GF-D8 (cell line): ENCODE data around the gene PHF14.

Experiments used
- DNase-seq: peaks from one replicate; lab custom pipeline; 2025; lab: John Stamatoyannopoulos, UW

Gene PHF14

DNA sequence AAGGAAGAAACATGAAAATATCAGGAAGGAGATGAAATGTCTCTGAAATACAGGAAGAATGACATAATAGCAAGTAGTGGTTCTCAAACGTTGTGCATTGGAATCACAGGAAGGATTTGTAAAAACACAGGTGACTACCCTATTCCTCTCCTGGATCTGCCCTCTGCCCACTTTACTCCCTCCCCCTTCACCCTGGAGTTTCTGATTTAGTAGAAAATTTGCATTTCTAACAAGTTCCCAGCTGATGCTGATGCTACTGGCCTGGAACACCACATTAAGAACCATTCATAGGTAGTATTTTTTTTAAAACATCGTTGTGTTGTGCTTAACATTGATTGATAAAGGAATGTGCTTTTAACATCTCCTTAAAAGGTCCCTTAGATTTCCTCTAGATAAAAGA, 130.9 kb downstream of the PHF14 start:
- no peak for DNase-seq

DNA sequence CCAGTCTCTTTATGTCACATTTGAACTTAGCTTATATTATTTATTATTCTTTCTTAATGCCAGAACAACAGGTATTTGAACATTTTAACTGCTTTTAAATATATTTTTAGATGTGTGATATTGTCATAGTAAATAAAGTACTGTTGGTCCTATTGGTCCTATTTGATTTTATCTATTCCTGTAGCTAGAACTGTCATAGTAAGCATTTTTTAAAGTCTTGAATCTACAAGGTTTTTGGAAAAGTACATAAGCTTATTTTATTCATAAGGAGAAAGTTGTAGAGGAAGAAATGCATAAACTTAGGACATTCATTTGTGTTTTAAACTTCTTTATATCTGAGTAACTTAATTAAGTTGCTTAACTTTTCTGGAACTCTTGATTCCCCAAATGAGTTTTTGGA, 136.0 kb downstream of the PHF14 start:
- DNase-seq = no peak

- no peak for DNase-seq
Measured at GRCh38 chr7:11120068-11120664, 146.5 kb downstream of the PHF14 start.

DNA sequence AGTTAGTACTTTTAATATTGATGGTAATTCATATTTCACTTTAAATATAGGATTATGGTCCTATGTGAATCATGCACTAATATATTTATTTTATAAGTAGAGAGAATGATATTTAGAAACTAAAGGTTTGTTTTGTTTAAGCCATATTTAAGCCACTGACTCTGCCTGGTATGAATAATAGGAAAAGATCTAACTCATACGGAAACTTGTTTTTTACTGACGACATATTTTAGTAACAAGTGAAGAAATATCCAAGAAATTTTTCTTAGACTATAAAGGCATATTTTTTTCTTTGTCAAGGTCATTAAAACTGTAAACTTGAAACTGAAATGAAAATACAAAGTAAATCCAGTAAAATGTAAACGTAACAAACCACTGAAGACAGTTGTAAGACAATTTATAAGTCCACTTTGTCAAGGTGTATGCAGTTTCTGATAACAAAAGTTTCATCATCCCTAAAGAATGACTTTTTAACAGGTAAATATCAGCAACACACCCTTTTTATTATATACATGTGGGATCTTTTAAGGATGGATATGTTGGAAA, 147.1 kb downstream of the PHF14 start:
- DNase-seq = no peak

DNA sequence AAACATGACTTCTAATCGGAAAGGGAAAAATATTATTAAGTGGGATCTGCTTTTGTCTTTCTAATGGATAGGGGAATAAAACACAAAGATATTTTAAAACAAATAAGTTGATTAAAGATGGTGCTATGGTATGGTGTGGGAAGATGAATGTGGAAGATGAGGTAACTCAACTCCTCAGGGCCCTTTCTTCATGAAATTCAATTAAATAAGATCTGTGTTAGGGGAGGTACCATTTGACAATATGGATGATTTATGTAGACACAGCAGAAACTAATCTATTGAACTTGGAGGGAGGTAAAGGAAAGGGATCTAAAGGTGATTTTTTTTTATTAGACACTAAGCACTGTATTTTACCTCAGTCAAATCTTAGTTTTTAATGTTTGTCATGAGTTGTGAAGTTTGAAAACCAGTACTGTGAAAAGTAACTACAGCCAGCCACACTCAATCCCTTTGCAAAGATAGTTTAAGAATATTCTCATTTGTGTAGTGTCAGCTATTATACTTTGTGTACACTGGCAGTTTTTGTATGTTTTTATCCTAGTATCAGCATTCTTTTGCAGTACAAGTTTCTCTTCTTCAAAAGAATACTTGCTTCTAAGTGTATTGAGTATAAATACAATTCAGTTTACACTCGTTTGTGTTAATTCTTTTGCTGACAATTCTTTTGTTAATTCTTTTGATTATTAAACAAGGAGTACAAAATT, 151.3 kb downstream of the PHF14 start:
- no peak for DNase-seq

- no peak for DNase-seq
Measured at GRCh38 chr7:11127114-11127785, 153.6 kb downstream of the PHF14 start.

DNA sequence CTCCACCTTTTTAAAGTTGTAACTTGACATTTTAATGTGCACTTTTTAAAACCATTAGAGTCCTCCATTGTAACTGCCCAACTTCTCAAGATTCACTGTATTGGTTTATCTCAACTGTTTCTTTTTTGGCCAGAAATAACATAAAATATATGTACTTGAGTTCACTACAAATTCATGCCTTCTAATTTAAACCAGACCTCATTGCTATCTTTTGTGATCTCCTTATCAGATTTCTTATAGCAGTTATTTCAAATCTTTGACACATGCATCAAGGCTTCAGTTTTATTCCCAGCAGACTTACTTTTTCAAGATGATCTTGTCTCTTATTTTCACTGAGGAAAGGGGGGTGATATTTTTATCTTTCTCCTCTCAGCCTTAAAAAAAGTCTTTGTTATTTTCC, 154.3 kb downstream of the PHF14 start:
- DNase-seq = no peak

DNA sequence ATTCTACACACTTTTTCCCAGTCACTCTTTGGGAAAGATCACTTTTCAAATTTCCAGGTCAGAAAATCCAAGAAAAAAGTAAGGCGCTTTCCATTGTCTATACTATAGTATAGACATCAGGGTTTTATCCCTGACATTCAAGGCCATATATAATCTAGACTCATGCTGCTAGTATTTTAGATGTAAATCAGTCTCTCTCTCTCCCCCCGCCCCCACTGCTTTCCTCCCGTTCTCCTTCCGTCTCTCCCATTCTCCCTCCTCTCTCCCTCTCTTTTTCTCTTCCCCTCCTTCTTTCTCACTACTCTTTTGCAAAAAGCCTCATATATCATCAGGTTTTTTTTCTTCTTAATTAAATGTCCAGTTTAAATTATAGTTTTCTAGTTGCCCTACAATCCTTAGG, 154.8 kb downstream of the PHF14 start:
- DNase-seq = no peak

- DNase-seq = no peak
Measured at GRCh38 chr7:11130012-11130411, 156.3 kb downstream of the PHF14 start.

DNA sequence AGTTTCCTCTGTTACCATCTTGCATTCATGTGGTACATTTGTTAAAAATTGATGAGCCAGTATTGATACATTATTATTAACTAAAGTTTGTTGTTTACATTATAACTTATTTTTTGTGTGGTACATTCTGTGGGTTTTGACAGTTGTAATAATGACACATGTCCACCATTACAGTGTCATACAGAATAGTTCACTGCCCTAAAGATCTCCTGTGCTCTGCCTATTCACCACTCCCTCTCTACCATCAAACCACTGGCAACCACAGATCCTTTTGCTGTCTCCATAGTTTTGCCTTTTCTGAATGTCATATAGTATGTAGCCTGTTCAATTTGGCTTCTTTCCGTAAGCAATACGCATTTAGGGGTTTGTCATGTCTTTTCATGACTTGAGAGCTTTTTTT, 156.9 kb downstream of the PHF14 start:
- DNase-seq = no peak

DNA sequence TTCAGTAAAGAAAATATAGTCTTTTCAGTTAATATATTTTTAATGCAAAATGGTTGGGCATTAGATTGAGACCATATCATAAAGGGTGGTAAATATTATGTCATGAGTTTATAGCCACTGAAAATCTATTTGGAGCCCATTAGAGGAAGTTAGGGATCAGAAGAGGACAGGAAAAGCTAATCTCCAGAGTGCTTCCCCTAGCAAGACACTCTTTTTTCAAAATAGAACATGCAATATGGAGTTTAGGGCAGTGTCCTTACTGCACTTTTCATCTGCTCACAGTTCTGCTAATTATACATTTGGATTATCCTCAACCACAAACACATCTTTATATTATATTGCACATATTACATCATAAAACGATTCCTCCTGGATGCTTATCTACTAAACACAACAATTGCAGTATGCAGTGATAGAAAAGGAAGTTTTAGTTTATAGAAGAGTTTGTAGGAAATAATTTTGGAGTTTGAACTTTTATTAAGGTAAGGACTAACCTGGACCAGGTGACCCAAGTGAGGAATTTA, 159.8 kb downstream of the PHF14 start:
- DNase-seq = peak; percentile 23

DNA sequence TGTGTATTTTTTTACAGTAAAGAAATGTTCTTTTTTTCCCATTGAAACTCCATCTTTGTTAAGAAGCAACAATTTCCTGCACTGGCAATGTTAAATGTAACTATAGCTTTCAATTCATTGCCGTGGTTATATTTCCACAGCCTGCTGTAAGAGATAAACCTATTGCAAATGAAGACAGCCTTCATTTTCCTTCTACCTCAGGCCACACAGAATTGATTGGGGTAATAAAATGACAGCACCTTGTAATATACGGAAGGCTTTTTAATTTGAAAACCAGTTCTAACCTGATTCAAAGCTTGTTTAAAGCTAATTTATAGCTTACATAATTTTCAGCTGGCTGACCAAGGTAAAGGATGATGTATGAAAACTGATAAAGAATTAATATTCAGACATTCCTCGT, 161.9 kb downstream of the PHF14 start:
- no peak for DNase-seq

DNA sequence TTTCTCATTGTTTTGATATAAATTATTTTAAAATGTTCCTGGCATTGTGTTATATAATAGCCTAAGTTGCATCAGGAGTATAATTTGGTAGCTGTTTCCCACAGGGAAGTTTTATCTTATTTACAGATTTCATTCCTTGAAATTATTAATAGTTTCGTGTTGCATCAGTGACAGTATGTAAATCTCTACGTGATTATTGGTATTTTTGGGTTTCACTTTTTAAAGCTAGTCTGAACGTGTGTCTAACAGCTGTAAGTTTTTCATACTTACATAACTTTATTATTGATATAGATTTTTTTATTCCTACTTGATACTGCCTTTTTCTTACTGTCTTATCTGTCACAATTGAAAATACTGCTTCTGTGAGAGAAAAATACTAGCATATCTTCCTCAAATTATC, 167.9 kb downstream of the PHF14 start:
- no peak for DNase-seq

DNA sequence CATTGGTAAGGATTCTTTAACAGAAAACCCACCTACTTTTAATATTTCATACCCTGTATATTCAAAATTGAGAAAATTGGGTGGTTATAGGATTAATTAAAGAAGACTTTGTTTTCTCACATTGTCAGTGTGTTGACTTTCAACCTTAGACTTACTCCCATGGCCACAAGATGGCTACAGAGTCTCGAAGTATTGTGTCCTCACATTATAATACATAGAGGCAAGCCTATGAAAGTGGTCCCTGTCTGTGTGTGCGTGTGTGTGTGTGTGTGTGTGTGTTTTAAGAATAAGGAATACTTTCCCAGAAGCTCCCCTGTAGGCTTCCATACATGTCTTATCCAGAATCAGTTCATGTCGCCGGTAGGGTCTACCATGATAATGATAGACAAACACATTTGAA, 180.0 kb downstream of the PHF14 start:
- DNase-seq = no peak

DNA sequence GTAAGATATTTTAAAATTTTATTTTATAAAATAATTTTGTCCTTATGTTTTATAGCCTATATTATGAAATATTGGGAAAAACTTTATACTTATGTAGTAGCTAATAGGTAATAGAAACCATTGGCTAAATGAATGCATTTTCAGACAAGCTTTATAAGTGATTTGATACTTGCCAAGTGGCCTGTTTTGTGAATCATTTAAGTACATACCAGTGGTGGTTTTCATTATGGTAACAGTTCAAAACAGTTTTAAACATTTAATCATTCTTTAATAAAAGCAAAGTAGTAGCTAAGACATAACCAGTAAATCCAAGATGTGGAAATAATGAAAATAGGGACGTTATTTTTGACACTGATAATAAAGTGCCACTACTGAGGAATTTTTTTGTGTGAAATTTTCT, 182.2 kb downstream of the PHF14 start:
- no peak for DNase-seq

DNA sequence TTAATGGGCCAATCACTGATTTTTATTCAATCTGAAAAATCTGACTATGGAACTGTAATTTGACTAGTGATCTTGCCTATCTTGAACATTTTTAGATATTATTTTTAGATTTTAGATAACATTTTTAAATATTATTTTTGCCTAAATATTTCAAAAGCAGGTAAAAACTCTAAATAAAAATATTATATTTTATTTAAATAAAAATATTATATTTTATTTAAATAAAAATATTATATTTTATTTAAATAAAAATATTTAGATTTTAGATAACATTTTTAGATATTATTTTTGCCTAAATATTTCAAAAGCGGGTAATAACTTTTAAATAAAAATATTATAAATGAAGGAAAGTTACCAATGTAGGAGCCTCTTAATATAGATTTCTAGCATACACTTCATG, 187.8 kb downstream of the PHF14 start:
- no peak for DNase-seq

GRCh38 chr7:11163220-11163619, 189.5 kb downstream of the PHF14 start:
- DNase-seq = no peak

GRCh38 chr7:11166051-11166450, 192.4 kb downstream of the PHF14 start:
- no peak for DNase-seq

GRCh38 chr7:11168650-11169170, 195.0 kb downstream of the PHF14 start:
- no peak for DNase-seq

- no peak for DNase-seq
Measured at GRCh38 chr7:11170175-11170574, 196.5 kb downstream of the PHF14 start.

GRCh38 chr7:11170863-11171568, 197.3 kb downstream of the PHF14 start:
- no peak for DNase-seq

GRCh38 chr7:11171569-11172192, 198.0 kb downstream of the PHF14 start:
- DNase-seq = no peak
